Fibroblast of villous mesenchyme (primary cell): Measurements from ENCODE around the gene PKD1. TPM values are rescaled to one million over a fixed set of nuclear protein-coding genes. Genes with fewer than 3 reads are reported as not detected.
"Not testable (repeated sequence)": the region's sequence is repeated elsewhere in the genome, so short reads cannot be mapped to it uniquely, and the experiment has no call there.

Source experiments
- DNase-seq: peaks from one replicate; pipeline ENCODE4 v3.0.0-alpha.2; 2010; ENCODE audit warnings: low read depth
- H3K4me3 ChIP-seq: 2 replicates; pipeline ENCODE4 v1.5.1; 2011; ENCODE audit warnings: low read depth, mild to moderate bottlenecking, low read length
- CTCF ChIP-seq: IDR thresholded peaks from 2 replicates; pipeline ENCODE4 v1.5.1; 2012; ENCODE audit warnings: low read depth, mild to moderate bottlenecking, low read length; ENCODE audit not compliant: insufficient read depth
- total RNA-seq: library from RNA; depleted of rRNA; stranded (reverse); fragments of >200 nt; gene quantifications from 2 replicates; pipeline ENCODE4 v1.2.3, GENCODE V29; 2012

Gene PKD1
- total RNA-seq, 1 donor, result 139 TPM

- no peak for TF ChIP-seq CTCF
- DNase-seq, result no peak
- no peak overlapping the region for H3K4me3 ChIP-seq
These were observed 8.3 kb upstream of the PKD1 start for GRCh38 chr16:2143878-2144485.

- no peak for DNase-seq
- TF ChIP-seq CTCF, result no peak
- no peak overlapping the region for H3K4me3 ChIP-seq
These were observed 7.5 kb upstream of the PKD1 start for GRCh38 chr16:2142942-2143877.

- not testable (repeated sequence) for DNase-seq
- peak overlapping the region; percentile 64 for H3K4me3 ChIP-seq
These were observed 627 bp downstream of the PKD1 start for GRCh38 chr16:2135071-2135470.

GRCh38 chr16:2133797-2134196 lies 1.9 kb downstream of the PKD1 start:
- H3K4me3 ChIP-seq, result peak overlapping the region; percentile 46
- DNase-seq, result not testable (repeated sequence)

GRCh38 chr16:2129890-2130447 lies 5.7 kb downstream of the PKD1 start:
- peak; percentile 56 for DNase-seq
- not testable (repeated sequence) for H3K4me3 ChIP-seq

- peak; percentile 95 for DNase-seq
- H3K4me3 ChIP-seq, result not testable (repeated sequence)
These were observed 6.4 kb downstream of the PKD1 start for GRCh38 chr16:2129251-2129650.

- not testable (repeated sequence) for H3K4me3 ChIP-seq
- peak; percentile 72 for DNase-seq
These were observed 7.9 kb downstream of the PKD1 start for GRCh38 chr16:2127630-2128280.

GRCh38 chr16:2126928-2127556 lies 8.7 kb downstream of the PKD1 start:
- not testable (repeated sequence) for DNase-seq, H3K4me3 ChIP-seq

GRCh38 chr16:2126161-2126743 lies 9.4 kb downstream of the PKD1 start:
- not testable (repeated sequence) for H3K4me3 ChIP-seq
- DNase-seq, result peak; percentile 29

GRCh38 chr16:2125609-2126008 lies 10.1 kb downstream of the PKD1 start:
- DNase-seq, H3K4me3 ChIP-seq: not testable (repeated sequence)

- peak overlapping the region; percentile 37 for H3K4me3 ChIP-seq
- DNase-seq, result peak; percentile 83
These were observed 10.8 kb downstream of the PKD1 start for GRCh38 chr16:2124694-2125444.

- H3K4me3 ChIP-seq, result peak overlapping the region; percentile 37
- not testable (repeated sequence) for DNase-seq
These were observed 11.4 kb downstream of the PKD1 start for GRCh38 chr16:2124377-2124693.

- DNase-seq, H3K4me3 ChIP-seq: not testable (repeated sequence)
These were observed 11.9 kb downstream of the PKD1 start for GRCh38 chr16:2123706-2124376.

- not testable (repeated sequence) for H3K4me3 ChIP-seq, DNase-seq
These were observed 12.6 kb downstream of the PKD1 start for GRCh38 chr16:2122934-2123683.
